ENCODE measurements around the gene RNF31. TPM values are rescaled to one million over a fixed set of nuclear protein-coding genes. Genes with fewer than 3 reads are reported as not detected.

RNF31 gene
- total RNA-seq, 1 donor from 2014 or later = 77.0 TPM

DNA sequence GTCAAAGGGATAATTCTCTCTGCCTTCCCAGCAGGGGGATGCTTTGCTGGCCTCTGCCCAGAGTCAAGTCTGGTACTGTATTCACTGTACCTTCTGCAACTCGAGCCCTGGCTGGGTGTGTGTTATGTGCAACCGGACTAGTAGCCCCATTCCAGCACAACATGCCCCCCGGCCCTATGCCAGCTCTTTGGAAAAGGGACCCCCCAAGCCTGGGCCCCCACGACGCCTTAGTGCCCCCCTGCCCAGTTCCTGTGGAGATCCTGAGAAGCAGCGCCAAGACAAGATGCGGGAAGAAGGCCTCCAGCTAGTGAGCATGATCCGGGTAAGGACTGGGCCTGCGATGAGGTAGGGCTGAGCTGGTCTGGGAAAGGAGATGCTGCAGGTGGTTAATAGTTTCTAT is 3.3 kb downstream of the RNF31 start:
- Histone ChIP-seq H3K27me3 (ENCODE audit: control insufficient read depth, insufficient read depth, low read length) (no peaks in the 10 kb centered on the region), H3K36me3 (ENCODE audit: control insufficient read depth, insufficient read depth, low read length) (peaks cover 9% of the 10 kb centered on the region), H3K4me3 (ENCODE audit: low read depth, low read length) (no peak overlapping the region)
- TF ChIP-seq, protein P1, sequence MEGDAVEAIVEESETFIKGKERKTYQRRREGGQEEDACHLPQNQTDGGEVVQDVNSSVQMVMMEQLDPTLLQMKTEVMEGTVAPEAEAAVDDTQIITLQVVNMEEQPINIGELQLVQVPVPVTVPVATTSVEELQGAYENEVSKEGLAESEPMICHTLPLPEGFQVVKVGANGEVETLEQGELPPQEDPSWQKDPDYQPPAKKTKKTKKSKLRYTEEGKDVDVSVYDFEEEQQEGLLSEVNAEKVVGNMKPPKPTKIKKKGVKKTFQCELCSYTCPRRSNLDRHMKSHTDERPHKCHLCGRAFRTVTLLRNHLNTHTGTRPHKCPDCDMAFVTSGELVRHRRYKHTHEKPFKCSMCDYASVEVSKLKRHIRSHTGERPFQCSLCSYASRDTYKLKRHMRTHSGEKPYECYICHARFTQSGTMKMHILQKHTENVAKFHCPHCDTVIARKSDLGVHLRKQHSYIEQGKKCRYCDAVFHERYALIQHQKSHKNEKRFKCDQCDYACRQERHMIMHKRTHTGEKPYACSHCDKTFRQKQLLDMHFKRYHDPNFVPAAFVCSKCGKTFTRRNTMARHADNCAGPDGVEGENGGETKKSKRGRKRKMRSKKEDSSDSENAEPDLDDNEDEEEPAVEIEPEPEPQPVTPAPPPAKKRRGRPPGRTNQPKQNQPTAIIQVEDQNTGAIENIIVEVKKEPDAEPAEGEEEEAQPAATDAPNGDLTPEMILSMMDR (IDR thresholded peaks at IDR 0.05; ENCODE audit: insufficient read depth, low read length, poor library complexity, severe bottlenecking) = no peak
- DNase-seq (ENCODE audit: low read depth) = no peak

DNA sequence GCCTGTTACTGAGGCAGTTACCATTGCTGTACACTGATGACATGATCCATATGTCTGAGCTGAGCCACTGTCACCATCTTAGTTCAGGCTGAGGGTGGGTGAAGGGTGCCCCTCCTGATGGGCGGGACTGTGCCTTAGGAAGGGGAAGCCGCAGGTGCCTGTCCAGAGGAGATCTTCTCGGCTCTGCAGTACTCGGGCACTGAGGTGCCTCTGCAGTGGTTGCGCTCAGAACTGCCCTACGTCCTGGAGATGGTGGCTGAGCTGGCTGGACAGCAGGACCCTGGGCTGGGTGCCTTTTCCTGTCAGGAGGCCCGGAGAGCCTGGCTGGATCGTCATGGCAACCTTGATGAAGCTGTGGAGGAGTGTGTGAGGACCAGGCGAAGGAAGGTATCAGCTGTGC is 3.7 kb downstream of the RNF31 start:
- DNase-seq (ENCODE audit: low read depth) = no peak
- H3K36me3 ChIP-seq (ENCODE audit: control insufficient read depth, insufficient read depth, low read length) = peaks cover 10% of the 10 kb centered on the region
- TF ChIP-seq, protein P1 (IDR thresholded peaks at IDR 0.05; ENCODE audit: insufficient read depth, low read length, poor library complexity, severe bottlenecking) = no peak
- H3K27me3 ChIP-seq (ENCODE audit: control insufficient read depth, insufficient read depth, low read length) = no peaks in the 10 kb centered on the region
- H3K4me3 ChIP-seq (ENCODE audit: low read depth, low read length) = no peak overlapping the region

DNA sequence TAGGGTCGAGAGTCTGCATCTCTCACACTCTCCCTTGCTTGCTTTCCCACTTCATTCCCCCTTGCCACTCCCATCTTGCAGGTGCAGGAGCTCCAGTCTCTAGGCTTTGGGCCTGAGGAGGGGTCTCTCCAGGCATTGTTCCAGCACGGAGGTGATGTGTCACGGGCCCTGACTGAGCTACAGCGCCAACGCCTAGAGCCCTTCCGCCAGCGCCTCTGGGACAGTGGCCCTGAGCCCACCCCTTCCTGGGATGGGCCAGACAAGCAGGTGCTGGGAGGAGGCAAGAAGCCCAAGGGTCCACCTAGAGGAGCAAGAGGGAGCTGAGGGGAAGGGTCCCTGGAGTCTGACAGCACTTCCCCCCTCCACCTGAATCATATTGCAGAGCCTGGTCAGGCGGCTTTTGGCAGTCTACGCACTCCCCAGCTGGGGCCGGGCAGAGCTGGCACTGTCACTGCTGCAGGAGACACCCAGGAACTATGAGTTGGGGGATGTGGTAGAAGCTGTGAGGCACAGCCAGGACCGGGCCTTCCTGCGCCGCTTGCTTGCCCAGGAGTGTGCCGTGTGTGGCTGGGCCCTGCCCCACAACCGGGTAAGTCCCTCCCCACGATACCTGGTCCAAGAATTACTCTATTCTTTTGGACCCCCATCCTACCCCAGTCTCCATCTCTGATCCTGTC is 4.2 kb downstream of the RNF31 start:
- H3K36me3 ChIP-seq (ENCODE audit: control insufficient read depth, insufficient read depth, low read length) = peaks cover 11% of the 10 kb centered on the region
- H3K27me3 ChIP-seq (ENCODE audit: control insufficient read depth, insufficient read depth, low read length) = no peaks in the 10 kb centered on the region
- no peak overlapping the region for H3K4me3 ChIP-seq (ENCODE audit: low read depth, low read length)
- TF ChIP-seq, protein P1 (IDR thresholded peaks at IDR 0.05; ENCODE audit: insufficient read depth, low read length, poor library complexity, severe bottlenecking) = no peak
- DNase-seq (ENCODE audit: low read depth) = no peak

DNA sequence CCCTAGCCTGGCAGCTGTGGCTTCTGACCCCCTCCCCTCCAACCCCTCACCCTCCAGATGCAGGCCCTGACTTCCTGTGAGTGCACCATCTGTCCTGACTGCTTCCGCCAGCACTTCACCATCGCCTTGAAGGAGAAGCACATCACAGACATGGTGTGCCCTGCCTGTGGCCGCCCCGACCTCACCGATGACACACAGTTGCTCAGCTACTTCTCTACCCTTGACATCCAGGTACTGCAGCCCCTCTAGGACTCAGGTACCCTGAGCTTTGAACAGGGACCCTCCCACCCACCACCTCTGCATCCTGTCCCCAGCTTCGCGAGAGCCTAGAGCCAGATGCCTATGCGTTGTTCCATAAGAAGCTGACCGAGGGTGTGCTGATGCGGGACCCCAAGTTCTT is 7.8 kb downstream of the RNF31 start:
- TF ChIP-seq, protein P1 (IDR thresholded peaks at IDR 0.05; ENCODE audit: insufficient read depth, low read length, poor library complexity, severe bottlenecking) = no peak
- Histone ChIP-seq H3K27me3 (ENCODE audit: control insufficient read depth, insufficient read depth, low read length) (no peaks in the 10 kb centered on the region), H3K36me3 (ENCODE audit: control insufficient read depth, insufficient read depth, low read length) (peaks cover 14% of the 10 kb centered on the region), H3K4me3 (ENCODE audit: low read depth, low read length) (no peak overlapping the region)
- DNase-seq (ENCODE audit: low read depth) = no peak

DNA sequence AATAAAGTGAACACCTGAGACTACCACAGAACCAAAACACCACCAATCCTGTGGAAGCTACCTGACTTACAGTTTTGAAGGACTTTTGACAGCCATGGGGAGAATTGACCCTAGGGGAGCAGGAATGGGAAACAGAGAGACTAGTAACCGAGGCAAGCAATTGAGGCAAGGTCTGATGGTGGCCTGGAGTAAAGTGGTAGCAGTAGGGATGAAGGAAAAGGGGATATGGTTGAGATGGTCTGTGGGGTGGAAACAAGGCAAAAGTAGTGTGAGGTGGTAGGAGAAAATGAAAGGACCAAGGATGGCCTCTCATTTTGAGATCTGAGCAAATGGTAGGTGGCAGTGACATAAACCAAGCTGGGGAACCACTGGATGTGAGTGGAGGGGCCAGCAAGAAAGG is 9.5 kb downstream of the RNF31 start:
- no peak overlapping the region for H3K4me3 ChIP-seq (ENCODE audit: low read depth, low read length)
- no peak for DNase-seq (ENCODE audit: low read depth)
- no peaks in the 10 kb centered on the region for H3K27me3 ChIP-seq (ENCODE audit: control insufficient read depth, insufficient read depth, low read length)
- TF ChIP-seq, protein P1 (IDR thresholded peaks at IDR 0.05; ENCODE audit: insufficient read depth, low read length, poor library complexity, severe bottlenecking) = no peak
- H3K36me3 ChIP-seq (ENCODE audit: control insufficient read depth, insufficient read depth, low read length) = peaks cover 10% of the 10 kb centered on the region

DNA sequence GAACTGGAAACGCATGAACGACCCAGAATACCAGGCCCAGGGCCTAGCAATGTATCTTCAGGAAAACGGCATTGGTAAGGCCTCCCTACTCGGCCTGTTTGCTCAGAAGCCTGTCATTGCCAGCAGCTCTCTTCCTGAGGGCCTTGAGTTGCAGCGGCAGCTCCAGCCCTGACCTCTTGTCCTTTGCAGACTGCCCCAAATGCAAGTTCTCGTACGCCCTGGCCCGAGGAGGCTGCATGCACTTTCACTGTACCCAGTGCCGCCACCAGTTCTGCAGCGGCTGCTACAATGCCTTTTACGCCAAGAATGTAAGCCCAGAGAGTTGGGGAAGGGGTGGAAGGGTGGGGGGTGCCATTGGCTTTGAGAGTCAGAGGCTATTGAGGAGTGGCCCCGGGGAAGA is 10.0 kb downstream of the RNF31 start:
- Histone ChIP-seq H3K27me3 (ENCODE audit: control insufficient read depth, insufficient read depth, low read length) (no peaks in the 10 kb centered on the region), H3K36me3 (ENCODE audit: control insufficient read depth, insufficient read depth, low read length) (peaks cover 10% of the 10 kb centered on the region), H3K4me3 (ENCODE audit: low read depth, low read length) (no peak overlapping the region)
- no peak for DNase-seq (ENCODE audit: low read depth)
- TF ChIP-seq, protein P1 (IDR thresholded peaks at IDR 0.05; ENCODE audit: insufficient read depth, low read length, poor library complexity, severe bottlenecking) = no peak
